ENCODE data around the gene CDK2AP2. TPM values are rescaled to one million over a fixed set of nuclear protein-coding genes. Genes with fewer than 3 reads are reported as not detected.

CDK2AP2 gene
- polyA plus RNA-seq, 3 donors, result 47.8 to 80.2 (median 78.5) TPM

GRCh38 chr11:67517784-67518552 lies 10.0 kb upstream of the CDK2AP2 start:
- WGBS (ENCODE audit: insufficient coverage), result 97% methylated on average over 3 of the region's 10 CpGs
- Histone ChIP-seq H2AFZ (ENCODE audit: insufficient read depth, low read depth, low read length, poor library complexity, severe bottlenecking) (no peak overlapping the region), H3K27me3 (ENCODE audit: control insufficient read depth in 2 of 2, insufficient read depth in 2 of 2, low read length in 2 of 2) (peaks cover 0 to 2% of the 10 kb centered on the region in 2 donors), H4K20me1 (ENCODE audit: insufficient read depth, low read length) (no peaks in the 10 kb centered on the region), H3K9ac (ENCODE audit: insufficient read depth, low read length, poor library complexity, severe bottlenecking) (no peak overlapping the region), H3K9me3 (replicated peaks in 1 of 2; ENCODE audit: control insufficient read depth in 1 of 2, insufficient read depth in 1 of 2, low read length in 2 of 2) (no peaks in the 10 kb centered on the region), H3K27ac (ENCODE audit: low read depth in 1 of 2, low read length in 2 of 2) (no peak overlapping the region), H3K36me3 (replicated peaks in 1 of 2; ENCODE audit: control insufficient read depth in 1 of 2, insufficient read depth in 2 of 2, low read length in 2 of 2) (no peaks in the 10 kb centered on the region), H3K4me1 (ENCODE audit: control insufficient read depth in 1 of 2, insufficient read depth in 2 of 2, low read length in 2 of 2) (no peaks in the 10 kb centered on the region), H3K4me3 (replicated peaks in 1 of 3; ENCODE audit: low read depth in 2 of 3, low read length in 3 of 3) (no peak overlapping the region), H3K79me2 (ENCODE audit: insufficient read depth, low read length) (no peaks in the 10 kb centered on the region), H3K4me2 (replicated peaks; ENCODE audit: extremely low read depth, low read length, poor library complexity, severe bottlenecking) (no peak overlapping the region)
- TF ChIP-seq CTCF (IDR thresholded peaks at IDR 0.05), result no peak
- Mint-ChIP-seq H3K9me3 (peaks cover 0 to 3% (median 0%) of the 10 kb centered on the region in 7 donors), H3K27me3 (ENCODE audit: low read depth in 3 of 3) (peaks cover 0 to 20% (median 14%) of the 10 kb centered on the region in 3 donors), H3K36me3 (no peaks in the 10 kb centered on the region), H3K4me1 (peaks cover 3% of the 10 kb centered on the region), H3K27ac (no peak overlapping the region), H3K4me3 (no peak overlapping the region)
- DNase-seq, result no peak
- intact Hi-C loops (cut with micrococcal nuclease), result no loop called here

DNA sequence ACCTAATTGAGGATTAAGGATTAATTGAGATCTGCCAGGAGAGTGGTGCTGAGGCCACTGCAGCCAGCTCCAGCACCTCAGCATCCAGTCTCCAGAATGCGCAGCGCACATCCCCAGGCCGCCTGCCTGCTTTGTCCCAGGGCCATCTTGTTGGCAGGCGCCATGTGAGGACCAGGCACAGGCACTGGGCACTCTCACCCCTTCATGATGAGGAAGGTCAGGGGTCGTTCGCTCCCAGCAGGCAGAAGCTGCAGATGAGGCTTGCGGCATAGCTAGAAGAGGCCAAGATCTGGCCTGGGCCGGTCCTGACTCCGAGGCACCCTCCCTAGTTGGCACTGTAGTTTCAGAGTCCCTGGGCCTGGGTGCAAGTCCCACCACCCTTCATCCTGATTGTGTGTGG lies 8.8 kb upstream of the CDK2AP2 start:
- Histone ChIP-seq H2AFZ (ENCODE audit: insufficient read depth, low read depth, low read length, poor library complexity, severe bottlenecking) (no peak overlapping the region), H3K4me3 (replicated peaks in 1 of 3; ENCODE audit: low read depth in 2 of 3, low read length in 3 of 3) (no peak overlapping the region), H3K4me1 (ENCODE audit: control insufficient read depth in 1 of 2, insufficient read depth in 2 of 2, low read length in 2 of 2) (no peaks in the 10 kb centered on the region), H3K4me2 (replicated peaks; ENCODE audit: extremely low read depth, low read length, poor library complexity, severe bottlenecking) (no peak overlapping the region), H3K27ac (ENCODE audit: low read depth in 1 of 2, low read length in 2 of 2) (no peak overlapping the region), H4K20me1 (ENCODE audit: insufficient read depth, low read length) (no peaks in the 10 kb centered on the region), H3K9me3 (replicated peaks in 1 of 2; ENCODE audit: control insufficient read depth in 1 of 2, insufficient read depth in 1 of 2, low read length in 2 of 2) (no peaks in the 10 kb centered on the region), H3K79me2 (ENCODE audit: insufficient read depth, low read length) (no peaks in the 10 kb centered on the region), H3K9ac (ENCODE audit: insufficient read depth, low read length, poor library complexity, severe bottlenecking) (no peak overlapping the region), H3K27me3 (ENCODE audit: control insufficient read depth in 2 of 2, insufficient read depth in 2 of 2, low read length in 2 of 2) (peaks cover 0 to 6% of the 10 kb centered on the region in 2 donors), H3K36me3 (replicated peaks in 1 of 2; ENCODE audit: control insufficient read depth in 1 of 2, insufficient read depth in 2 of 2, low read length in 2 of 2) (no peaks in the 10 kb centered on the region)
- H3K27ac Mint-ChIP-seq, result no peak overlapping the region
- TF ChIP-seq CTCF (IDR thresholded peaks at IDR 0.05), result no peak
- peaks cover 0 to 3% (median 0%) of the 10 kb centered on the region in 7 donors for H3K9me3 Mint-ChIP-seq
- peaks cover 3% of the 10 kb centered on the region for H3K4me1 Mint-ChIP-seq
- WGBS (ENCODE audit: insufficient coverage), result 97% methylated on average over 9 of the region's 9 CpGs
- intact Hi-C loops (cut with micrococcal nuclease), result no loop called here
- H3K27me3 Mint-ChIP-seq (ENCODE audit: low read depth in 3 of 3), result peaks cover 4 to 21% (median 10%) of the 10 kb centered on the region in 3 donors
- no peaks in the 10 kb centered on the region for H3K36me3 Mint-ChIP-seq
- no peak overlapping the region for H3K4me3 Mint-ChIP-seq
- DNase-seq, result no peak

Data from CD14-positive monocyte (primary cell).